Activated naive CD8-positive, alpha-beta T cell treated with anti-CD3 and anti-CD28 coated beads, Interleukin-2, amount 50 U/mL, for 16 hours (primary cell): Measurements from ENCODE around the gene TENM4.

Experiments
- DNase-seq: peaks from one replicate; pipeline ENCODE4 v3.0.0-alpha.2; 2020; ENCODE audit warnings: low read depth, low spot score

Gene TENM4

GRCh38 chr11:79440571-79441460 is at the start of gene TENM4:
Gene TENM4 (minus strand): TSS chr11:79441030. CDS start chr11:79069944, 371,086 bp downstream.
- DNase-seq: no peak

- no peak for DNase-seq
Observed at GRCh38 chr11:79488286-79488685, 47.5 kb upstream of the TENM4 start.

- DNase-seq: no peak
Observed at GRCh38 chr11:79487412-79487811, 46.6 kb upstream of the TENM4 start.

- DNase-seq: no peak
Observed at GRCh38 chr11:79486242-79486984, 45.6 kb upstream of the TENM4 start.

GRCh38 chr11:79485694-79486093 is 44.9 kb upstream of the TENM4 start:
- DNase-seq: no peak

DNA sequence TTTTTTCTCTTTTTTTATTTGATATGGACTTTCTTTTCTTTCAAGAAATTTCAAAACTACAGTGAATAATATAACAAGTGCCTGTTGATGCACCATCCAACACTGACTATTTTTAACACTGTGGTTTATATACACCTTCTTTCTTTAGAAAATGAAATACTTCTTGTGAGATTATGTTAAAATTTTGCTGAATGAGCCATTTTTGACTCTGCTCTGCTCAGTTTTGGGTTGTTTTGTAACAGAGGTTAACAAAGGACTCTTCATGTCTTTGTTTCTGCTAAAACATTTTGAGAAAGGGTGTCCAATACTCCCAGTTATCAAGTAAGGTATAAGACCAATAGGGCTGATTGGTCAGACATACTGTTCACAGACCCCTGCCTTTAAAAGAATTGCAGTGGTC is 44.0 kb upstream of the TENM4 start:
- DNase-seq: no peak

GRCh38 chr11:79482800-79483199 is 42.0 kb upstream of the TENM4 start:
- no peak for DNase-seq

- no peak for DNase-seq
Observed at GRCh38 chr11:79481795-79482194, 41.0 kb upstream of the TENM4 start.

- no peak for DNase-seq
Observed at GRCh38 chr11:79480864-79481263, 40.0 kb upstream of the TENM4 start.

- DNase-seq: no peak
Observed at GRCh38 chr11:79472819-79473529, 32.1 kb upstream of the TENM4 start.

GRCh38 chr11:79471071-79471844 is 30.4 kb upstream of the TENM4 start:
- DNase-seq: no peak

- no peak for DNase-seq
Observed at GRCh38 chr11:79470161-79470560, 29.3 kb upstream of the TENM4 start.

DNA sequence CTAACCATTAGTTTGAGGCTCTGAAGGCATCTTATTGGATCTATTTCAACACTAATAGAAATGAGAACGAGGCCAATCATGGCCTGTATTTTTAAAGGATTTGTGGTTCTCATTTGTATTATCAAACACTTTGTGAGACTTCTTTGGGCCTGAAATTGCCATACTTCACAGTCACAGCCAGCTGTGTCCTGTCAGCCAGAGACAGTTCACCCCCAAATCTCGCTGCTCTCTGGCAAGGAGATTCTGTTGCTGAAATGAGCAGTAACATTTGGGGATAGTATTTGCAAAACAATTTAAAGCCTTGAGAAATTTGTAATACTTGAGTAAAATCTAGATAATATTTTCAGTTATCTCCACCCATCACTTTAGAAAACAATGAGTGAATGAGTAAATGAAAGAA is 26.9 kb upstream of the TENM4 start:
- no peak for DNase-seq

GRCh38 chr11:79466411-79466810 is 25.6 kb upstream of the TENM4 start:
- no peak for DNase-seq

- DNase-seq: no peak
Observed at GRCh38 chr11:79465160-79465559, 24.3 kb upstream of the TENM4 start.

GRCh38 chr11:79461666-79462645 is 21.1 kb upstream of the TENM4 start:
- DNase-seq: no peak

- no peak for DNase-seq
Observed at GRCh38 chr11:79461144-79461543, 20.3 kb upstream of the TENM4 start.

DNA sequence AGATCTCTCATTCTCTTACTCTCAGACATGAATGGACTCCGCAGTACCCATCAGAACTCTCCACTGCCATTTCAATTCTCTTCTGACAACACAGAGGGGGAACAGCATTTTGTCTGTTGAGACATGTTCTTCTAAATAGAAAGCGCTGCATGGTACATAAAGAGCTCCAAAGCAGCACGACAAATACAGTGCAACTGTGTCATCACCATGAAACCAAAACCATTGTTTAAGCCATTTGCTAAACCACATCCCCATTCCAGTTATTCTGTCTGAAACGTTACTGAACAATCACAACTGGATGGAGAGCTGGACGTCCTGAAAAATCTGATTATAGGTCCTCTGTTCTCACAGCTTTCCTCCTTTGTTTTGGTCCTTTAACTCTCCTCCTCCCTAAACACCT is 17.9 kb upstream of the TENM4 start:
- no peak for DNase-seq

DNA sequence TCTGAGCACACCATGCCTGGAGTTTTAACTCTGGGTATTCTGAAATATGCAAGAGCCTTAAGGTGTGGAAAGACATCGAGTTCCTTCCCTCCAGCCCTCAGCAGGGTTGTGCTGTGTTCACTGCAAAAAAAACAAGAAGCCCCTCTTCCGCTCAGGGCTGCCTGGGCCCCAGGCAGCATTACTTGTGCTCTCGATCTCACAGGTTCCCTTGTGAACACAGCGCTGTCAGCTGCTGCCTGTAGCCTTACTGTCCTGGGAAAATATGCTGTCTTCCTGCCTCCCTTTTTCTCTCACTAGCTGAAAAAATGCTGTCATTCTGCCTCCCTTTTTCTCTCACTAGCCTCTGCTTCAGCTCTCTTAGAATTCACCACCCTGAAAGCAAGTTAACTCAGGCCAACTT is 15.7 kb upstream of the TENM4 start:
- DNase-seq: no peak

DNA sequence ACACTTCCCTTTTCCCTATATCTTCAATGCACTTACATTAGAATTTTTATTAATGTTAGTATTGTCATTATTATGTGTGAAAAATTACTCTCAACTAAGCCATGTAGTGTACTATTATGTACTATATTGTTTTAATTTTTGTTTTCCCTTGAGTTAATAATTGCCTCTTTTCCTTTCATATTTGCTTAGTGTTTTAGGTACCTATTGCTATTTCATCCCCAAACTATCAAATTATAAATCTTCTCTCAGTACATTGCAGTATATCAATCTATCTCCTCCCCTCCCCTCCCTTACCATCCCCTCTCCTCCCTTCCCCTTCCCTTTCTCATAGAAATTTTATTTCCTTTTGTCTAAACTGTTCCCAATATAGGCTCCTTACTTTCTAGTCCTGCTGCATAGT is 12.8 kb upstream of the TENM4 start:
- DNase-seq: no peak
